ENCODE data around the gene AHSP.
"Not testable (repeated sequence)": the region's sequence is repeated elsewhere in the genome, so short reads cannot be mapped to it uniquely, and the experiment has no call there.

AHSP gene, protein sequence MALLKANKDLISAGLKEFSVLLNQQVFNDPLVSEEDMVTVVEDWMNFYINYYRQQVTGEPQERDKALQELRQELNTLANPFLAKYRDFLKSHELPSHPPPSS

DNA sequence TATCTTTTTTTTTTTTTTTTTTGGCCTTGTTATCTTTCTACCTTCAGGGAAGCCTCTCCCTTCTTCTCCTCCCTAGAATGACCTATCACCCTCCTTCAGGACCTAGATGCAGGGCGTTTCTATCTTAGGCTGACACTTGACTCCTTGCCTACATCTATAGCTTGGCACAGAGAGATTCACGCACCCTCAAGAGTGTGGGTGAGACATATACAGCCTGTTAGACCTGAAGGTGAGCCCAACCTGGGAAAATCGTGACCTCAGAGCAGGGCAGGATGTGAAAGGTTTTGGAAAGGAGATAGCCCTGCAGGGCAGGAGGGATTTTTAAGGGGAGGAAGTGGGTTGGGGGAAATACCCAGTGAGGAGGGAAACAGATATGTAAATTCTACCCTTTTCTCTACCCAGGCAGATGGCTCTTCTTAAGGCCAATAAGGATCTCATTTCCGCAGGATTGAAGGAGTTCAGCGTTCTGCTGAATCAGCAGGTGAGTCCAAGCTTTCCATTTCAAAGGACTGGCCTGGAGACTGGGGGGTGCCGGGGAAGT is at the start of gene AHSP:
TSS of gene AHSP (plus strand) at position 167 of the 541 bp plus-strand sequence. CDS start at position 407, 240 bp downstream.
- DNase-seq = no peak

DNA sequence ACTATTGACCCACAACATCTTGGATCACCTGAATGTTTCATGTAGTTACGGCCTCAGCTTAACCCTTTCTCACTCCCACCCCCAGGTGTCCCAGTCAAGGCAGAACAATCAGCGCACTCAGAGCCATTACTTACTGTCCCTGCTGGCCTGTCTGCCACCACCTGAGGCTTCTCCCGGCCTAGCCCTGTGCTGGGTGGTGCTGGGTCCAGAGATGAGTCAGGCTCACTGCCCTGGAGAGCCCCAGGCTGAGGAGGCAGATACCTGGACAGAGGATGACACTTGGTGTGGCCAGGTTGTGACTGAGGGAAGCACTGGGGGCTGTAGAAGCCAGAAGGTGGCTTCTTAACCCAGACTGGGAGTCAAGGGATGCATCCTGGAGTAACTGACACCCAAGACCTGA is 48.7 kb upstream of the AHSP start:
- no peak for DNase-seq

- no peak for DNase-seq
Observed at GRCh38 chr16:31479751-31480150, 47.9 kb upstream of the AHSP start.

DNA sequence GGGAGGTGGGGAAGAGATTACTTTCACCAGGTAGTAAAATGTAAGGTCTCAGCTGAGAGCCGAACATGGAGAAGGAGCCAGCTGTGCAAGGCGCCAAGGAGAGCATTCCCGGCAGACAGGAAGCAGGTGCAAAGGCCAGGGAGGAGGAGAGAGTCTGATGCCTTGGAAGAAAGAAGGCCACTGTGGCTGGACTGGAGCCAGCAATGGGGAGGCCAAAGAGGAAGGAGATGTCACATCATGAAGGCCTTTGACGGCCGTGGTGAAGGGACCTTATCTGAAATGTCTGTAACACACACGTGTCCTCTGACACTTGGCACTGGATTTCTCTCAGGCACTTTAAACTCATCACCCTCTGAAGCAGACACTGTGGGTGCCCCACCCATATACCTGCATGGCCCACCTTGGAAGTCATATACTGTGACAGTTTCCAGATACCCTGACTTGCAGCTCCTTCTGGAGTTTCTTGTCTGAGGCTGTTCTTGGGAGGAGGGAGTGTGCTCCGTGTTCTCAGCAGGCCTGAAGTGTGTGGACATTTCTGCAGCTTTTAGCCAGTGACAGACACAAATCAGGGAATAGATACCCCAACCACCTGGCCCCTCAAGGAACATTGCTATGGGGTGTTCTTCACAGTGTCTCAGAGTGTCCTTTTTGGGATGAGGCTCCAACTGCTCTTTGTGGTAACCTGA is 46.7 kb upstream of the AHSP start:
- DNase-seq = no peak

DNA sequence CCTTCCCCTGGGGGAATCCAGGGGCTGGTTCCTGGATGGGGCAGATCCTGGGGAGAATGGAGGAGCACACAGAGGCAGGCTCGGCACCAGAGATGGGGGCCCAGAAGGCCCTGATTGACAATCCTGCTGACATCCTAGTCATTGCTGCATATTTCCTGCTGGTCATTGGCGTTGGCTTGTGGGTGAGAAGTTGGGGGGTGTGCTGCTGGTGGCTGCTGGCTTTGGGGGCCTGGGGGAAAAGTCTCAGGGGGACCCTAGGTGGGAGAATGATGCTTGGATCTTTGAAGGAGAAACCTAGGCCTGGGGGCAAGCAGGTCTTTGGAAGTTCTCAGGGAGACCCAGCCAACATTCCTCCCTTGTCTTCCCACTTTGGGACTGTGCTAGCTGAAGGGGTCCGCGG is 44.6 kb upstream of the AHSP start, which contains the start of gene SLC5A2:
TSS of gene SLC5A2 (plus strand) at position 43 of the 400 bp plus-strand sequence. CDS start at position 57, 14 bp downstream.
- no peak for DNase-seq

DNA sequence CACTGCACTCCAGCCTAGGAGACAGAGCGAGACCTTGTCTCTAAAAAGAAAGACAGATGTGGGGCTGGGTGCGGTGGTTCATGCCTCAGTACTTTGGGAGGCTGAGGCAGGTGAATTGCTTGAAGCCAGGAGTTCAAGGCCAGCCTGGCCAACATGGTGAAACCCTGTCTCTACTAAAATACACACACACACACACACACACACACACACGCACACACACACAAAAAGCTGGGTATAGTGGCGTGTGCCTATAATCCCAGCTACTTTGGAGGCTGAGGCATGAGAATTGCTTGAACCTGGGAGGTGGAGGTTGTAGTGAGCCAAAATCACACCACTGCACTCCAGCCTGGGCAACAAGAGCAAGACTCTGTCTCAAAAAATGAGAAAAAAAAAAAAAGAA is 43.7 kb upstream of the AHSP start:
- not testable (repeated sequence) for DNase-seq

DNA sequence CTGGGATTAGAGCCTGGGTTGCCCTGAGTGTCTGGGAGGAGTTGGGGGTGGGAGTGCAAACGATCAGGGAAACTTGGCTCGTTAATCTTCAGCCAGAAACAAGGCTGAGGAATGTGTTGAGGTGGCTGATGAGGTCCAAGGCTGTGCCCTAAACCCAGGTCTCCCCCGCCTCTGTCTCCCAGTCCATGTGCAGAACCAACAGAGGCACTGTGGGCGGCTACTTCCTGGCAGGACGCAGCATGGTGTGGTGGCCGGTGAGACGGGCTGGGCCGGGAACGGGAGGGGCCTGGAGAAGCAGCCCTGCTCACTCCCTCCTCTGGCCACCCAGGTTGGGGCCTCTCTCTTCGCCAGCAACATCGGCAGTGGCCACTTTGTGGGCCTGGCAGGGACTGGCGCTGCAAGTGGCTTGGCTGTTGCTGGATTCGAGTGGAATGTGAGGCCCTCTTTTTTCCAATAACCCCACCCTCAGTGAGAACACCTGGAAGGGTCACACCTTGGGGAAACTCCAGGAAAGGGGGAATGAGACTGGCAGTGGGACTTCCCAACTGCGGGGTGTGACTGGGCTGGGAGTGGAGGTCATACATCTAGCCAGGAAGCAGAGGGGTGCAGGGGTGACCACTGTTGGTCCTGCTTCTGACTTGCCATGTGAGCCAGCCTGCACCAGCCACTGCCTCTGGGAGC is 43.1 kb upstream of the AHSP start:
- DNase-seq = no peak

GRCh38 chr16:31485571-31485970 is 42.1 kb upstream of the AHSP start:
- no peak for DNase-seq

DNA sequence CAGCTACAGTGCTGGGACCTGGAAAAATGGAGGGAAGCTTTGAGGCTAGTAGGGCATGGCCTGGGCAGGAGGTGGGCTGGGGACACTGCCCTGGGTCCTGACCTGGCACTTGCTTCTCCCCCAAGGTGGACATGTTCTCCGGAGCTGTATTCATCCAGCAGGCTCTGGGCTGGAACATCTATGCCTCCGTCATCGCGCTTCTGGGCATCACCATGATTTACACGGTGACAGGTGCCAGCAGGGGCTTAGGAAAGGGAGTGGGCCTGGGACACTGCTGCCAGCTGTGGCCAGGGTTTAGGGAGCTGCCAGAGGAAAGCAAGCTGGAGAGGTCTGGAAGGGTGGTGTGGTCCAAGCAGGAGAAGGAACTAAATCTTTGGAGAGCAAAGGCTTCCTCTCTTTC is 41.7 kb upstream of the AHSP start:
- no peak for DNase-seq

DNA sequence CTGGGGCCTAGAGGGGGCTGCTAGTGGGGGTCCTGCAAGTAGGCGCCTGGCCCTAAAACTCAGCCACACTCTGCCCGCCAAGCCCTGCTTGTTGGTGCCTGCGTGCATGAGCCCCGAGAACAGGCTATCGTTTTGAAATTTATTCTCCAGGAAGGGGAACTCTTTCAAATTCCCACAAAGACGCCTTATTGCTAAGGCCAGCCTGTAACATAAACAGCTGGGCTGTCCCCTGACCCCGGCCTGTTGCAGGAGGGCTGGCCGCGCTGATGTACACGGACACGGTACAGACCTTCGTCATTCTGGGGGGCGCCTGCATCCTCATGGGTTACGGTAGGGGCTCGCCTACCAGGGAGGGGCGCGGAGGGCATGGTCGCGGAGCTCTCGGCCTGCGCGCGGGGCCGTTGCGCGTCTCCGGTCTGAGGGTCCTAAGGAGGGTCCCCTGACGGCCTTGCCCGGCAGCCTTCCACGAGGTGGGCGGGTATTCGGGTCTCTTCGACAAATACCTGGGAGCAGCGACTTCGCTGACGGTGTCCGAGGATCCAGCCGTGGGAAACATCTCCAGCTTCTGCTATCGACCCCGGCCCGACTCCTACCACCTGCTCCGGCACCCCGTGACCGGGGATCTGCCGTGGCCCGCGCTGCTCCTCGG is 40.5 kb upstream of the AHSP start:
- DNase-seq = no peak

GRCh38 chr16:31487720-31488467 is 39.8 kb upstream of the AHSP start:
- DNase-seq = no peak

- no peak for DNase-seq
Observed at GRCh38 chr16:31488468-31489297, 39.0 kb upstream of the AHSP start.

- no peak for DNase-seq
Observed at GRCh38 chr16:31489298-31489564, 38.5 kb upstream of the AHSP start.

DNA sequence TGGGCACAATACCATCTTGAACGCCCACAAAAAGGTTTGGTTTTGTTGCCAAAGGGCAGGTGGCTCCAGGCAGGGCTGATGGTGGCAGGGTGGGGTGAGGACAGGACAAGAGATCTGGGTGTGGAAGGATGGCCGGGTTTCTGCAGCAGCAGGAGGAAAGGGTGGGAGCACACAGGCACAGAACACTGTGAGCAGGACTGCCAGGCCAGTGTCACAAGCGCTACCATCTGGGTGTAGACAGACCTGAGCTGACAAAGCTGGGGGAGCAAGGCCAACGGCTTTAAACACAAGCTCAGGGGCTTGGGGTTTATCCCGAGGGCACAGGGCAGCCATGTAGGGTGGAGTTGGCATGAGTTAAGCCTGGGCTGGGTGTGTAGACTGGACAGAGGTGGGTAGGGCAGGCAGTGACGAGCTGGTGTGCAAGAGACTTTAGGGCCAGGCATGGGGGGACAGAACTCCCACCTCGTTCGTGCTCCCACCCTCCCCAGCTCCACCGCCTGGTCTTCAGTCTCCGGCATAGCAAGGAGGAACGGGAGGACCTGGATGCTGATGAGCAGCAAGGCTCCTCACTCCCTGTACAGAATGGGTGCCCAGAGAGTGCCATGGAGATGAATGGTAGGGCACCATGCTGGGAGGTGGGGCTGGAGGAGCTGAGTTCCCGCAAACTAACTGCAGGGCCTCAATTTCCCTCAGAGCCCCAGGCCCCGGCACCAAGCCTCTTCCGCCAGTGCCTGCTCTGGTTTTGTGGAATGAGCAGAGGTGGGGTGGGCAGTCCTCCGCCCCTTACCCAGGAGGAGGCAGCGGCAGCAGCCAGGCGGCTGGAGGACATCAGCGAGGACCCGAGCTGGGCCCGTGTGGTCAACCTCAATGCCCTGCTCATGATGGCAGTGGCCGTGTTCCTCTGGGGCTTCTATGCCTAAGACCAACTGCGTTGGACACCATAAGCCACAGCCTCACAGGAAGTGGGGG is 37.8 kb upstream of the AHSP start:
- no peak for DNase-seq

- no peak for DNase-seq
Observed at GRCh38 chr16:31491778-31492418, 35.8 kb upstream of the AHSP start.

DNA sequence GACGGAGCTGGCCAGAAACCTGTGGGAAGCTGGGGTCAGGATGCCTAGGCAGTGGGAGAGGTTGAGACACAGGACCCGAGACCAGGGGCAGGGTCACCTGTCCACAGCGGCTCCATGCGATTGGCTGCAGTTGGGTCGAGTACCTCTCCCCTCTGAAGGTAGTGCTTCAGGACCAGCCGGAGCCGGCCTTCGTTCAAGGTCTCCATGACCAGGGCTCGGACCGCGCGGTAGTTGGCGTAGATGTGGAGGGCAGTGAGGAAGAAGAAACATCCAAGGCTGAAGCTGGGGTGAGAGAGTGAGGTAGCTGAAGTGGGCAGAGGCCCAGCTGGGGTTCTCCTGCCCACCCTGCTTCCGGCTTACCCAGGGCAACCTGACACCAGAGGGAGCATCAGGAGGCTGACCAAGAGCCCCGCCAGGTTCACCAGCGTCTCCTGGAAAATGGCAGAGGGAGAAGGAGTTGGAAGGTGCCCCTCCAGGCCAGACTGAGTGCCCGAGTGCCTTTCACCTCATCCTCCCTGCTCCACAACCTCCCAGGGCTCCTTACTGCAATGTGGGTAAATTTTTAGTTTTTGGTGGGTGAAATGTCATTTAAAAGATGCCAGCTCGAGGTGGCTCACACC is 34.1 kb upstream of the AHSP start:
- no peak for DNase-seq

DNA sequence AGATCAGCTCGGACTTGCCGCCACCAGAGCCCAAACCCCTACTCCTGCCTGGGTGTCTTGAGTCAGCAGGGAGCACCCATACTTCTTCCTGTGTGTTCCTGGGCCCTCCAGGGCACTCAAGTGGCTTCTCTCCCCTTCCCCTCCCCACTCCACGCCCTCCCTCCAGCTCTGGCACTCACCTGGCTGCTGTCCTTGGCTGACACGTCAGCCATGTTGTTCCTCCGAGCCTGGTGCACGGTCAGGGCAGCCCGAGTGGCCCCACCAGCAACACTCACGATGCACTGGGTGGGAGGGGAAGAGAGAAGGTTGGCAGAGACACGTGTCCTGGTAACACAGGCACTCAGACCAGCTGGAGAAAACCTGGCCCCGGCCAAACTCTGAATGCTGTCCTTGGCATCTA is 31.0 kb upstream of the AHSP start:
- no peak for DNase-seq

- no peak for DNase-seq
Observed at GRCh38 chr16:31498493-31498892, 29.2 kb upstream of the AHSP start.

DNA sequence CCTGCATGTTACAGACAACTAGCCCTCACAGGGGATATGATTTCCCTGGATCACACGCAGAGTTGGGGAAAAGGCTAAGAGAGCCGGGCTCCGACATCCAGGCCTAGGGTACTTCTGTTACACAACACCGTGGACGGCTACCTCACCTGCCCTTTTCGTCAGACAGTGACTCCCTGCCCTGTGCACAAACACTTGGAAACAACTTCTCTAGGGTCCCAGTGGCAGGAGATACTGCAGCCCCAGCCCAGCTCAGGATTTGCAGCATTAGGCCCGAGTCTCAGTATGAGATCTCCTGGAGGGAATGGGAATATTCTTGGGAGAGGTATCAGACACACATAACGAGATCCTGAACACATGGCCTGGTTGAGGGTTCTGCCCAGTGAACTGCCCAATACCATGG is 27.8 kb upstream of the AHSP start:
- DNase-seq = no peak

Measured in NCI-H1436 treated with DMSO at 0.1 percent for 48 hours (cell line).